Spleen (tissue), 13 donors: Measurements from ENCODE around the gene NPTX1. TPM values are rescaled to one million over a fixed set of nuclear protein-coding genes. Genes with fewer than 3 reads are reported as not detected.
A peak's percentile ranks its signal among the peaks of the same experiment; 100 is the strongest.

ENCODE experiments used
- DNase-seq: peaks from one replicate; pipeline ENCODE4 v3.0.0-alpha.2; 2020
- H3K27ac ChIP-seq, 8 donors: fragments of 200-600 bp; sonication (generic) in 7 of 8; 1 replicate in 4 of 8; 2 replicates in 4 of 8; pipeline versions ENCODE4 v1.5.0 to v1.8.0; 2016 to 2021; ENCODE audit warnings: inconsistent platforms in 4 of 8, mild to moderate bottlenecking in 4 of 8, moderate library complexity in 1 of 8
- H3K27me3 ChIP-seq, 7 donors: fragments of 200-600 bp; sonication (generic) in 6 of 7; replicated peaks in 1 of 7; 1 replicate in 4 of 7; 2 replicates in 3 of 7; pipeline versions ENCODE4 v1.5.0 to v1.8.0; 2016 to 2021; ENCODE audit warnings: inconsistent platforms in 3 of 7, mild to moderate bottlenecking in 1 of 7
- H3K36me3 ChIP-seq, 6 donors: fragments of 200-600 bp; sonication (generic) in 5 of 6; 1 replicate in 4 of 6; 2 replicates in 2 of 6; pipeline versions ENCODE4 v1.5.0 to v1.8.0; 2016 to 2021; ENCODE audit warnings: inconsistent platforms in 2 of 6
- H3K4me1 ChIP-seq, 6 donors: fragments of 200-600 bp; sonication (generic) in 5 of 6; 1 replicate in 3 of 6; 2 replicates in 3 of 6; pipeline versions ENCODE4 v1.5.0 to v1.8.0; 2016 to 2021; ENCODE audit warnings: inconsistent platforms in 3 of 6
- H3K4me3 ChIP-seq, 8 donors: fragments of 200-600 bp; sonication (generic) in 7 of 8; 1 replicate in 4 of 8; 2 replicates in 4 of 8; pipeline versions ENCODE4 v1.5.0 to v1.8.0; 2016 to 2021; ENCODE audit warnings: inconsistent platforms in 4 of 8, mild to moderate bottlenecking in 4 of 8, moderate library complexity in 2 of 8
- H3K9me3 ChIP-seq, 8 donors: fragments of 200-600 bp; sonication (generic) in 7 of 8; 1 replicate in 4 of 8; 2 replicates in 4 of 8; pipeline versions ENCODE4 v1.5.0 to v1.8.0; 2016 to 2021; ENCODE audit warnings: inconsistent platforms in 4 of 8
- POLR2A ChIP-seq, 3 donors: fragments of 450-650 bp; IDR thresholded peaks; one replicate each; pipeline ENCODE4 v1.5.1; 2017; ENCODE audit warnings: antibody characterized with exemption in 3 of 3, mild to moderate bottlenecking in 1 of 3
- POLR2AphosphoS5 ChIP-seq, 3 donors: sonication (generic); formaldehyde crosslinking; IDR thresholded peaks; one replicate each; pipeline ENCODE4 v1.5.1; 2017; ENCODE audit warnings: antibody characterized with exemption in 3 of 3
- WGBS, 5 donors: extraction: QIAGEN DNeasy Blood & Tissue Kit in 3 of 5; methylation state at CpG; one replicate each; pipeline versions ENCODE4 v1.1.5 to v1.1.7; 2013 to 2018; 5-methylcytosine and 5-hydroxymethylcytosine counted together
- intact Hi-C: fragments of 100-400 bp; cut with DNase I; formaldehyde crosslinking; loops from one replicate; pipeline ENCODE4 v1.15.0; 2023; ENCODE audit warnings: low total_unique reads
- long read RNA-seq, 2 donors: transcript quantifications; one replicate each; lab custom pipeline, GENCODE V29; 2026
- polyA plus RNA-seq, 3 donors: library from polyadenylated mRNA; stranded (reverse); fragments of 200-250 nt; gene quantifications; one replicate each; pipeline ENCODE4 v1.2.1, GENCODE V29; 2013
- total RNA-seq, 7 donors: library from RNA; depleted of rRNA in 3 of 7; stranded (reverse); fragments of >200 nt in 3 of 7; fragmentation: NEBNext Ultra II Directional in 4 of 7; extraction: Animal tissue kit (Norgen Biotek cat#: 25700) in 4 of 7; gene quantifications; one replicate each; pipeline versions ENCODE4 v1.1.0 to v1.2.1, GENCODE V29; 2016 to 2021
- TF ChIP-seq, protein P1 (sequence below), 11 experiments: fragments of 200-600 bp in 7 of 11; fragments of 450-650 bp in 4 of 11; sonication (generic) in 4 of 11; IDR thresholded peaks in 8 of 11; conservative IDR thresholded peaks in 3 of 11; 1 replicate in 7 of 11; 2 replicates in 4 of 11; pipeline versions ENCODE4 v1.4.0 to v1.8.0; 2016 to 2021; ENCODE audit warnings: antibody characterized with exemption in 11 of 11, inconsistent platforms in 4 of 11, mild to moderate bottlenecking in 1 of 11
- donor health status: healthy with polysubstance abuse.
- donor health status: DM: no; HTN: no; CAD: no; lungs with moderate emphysema.
- donor health status: DM: no; HTN: no; CAD: no.
- donor health status: Bipolar disorder and iron deficiency.
- donor health status: healthy.
- donor health status: DM: no; HTN: no; CAD: no.
- donor health status: DM: yes; HTN: yes; CAD: no.

NPTX1 gene, protein sequence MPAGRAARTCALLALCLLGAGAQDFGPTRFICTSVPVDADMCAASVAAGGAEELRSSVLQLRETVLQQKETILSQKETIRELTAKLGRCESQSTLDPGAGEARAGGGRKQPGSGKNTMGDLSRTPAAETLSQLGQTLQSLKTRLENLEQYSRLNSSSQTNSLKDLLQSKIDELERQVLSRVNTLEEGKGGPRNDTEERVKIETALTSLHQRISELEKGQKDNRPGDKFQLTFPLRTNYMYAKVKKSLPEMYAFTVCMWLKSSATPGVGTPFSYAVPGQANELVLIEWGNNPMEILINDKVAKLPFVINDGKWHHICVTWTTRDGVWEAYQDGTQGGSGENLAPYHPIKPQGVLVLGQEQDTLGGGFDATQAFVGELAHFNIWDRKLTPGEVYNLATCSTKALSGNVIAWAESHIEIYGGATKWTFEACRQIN
- total RNA-seq, result 10 to 100 TPM in 1 of 7 donors, 1 to 10 TPM in 5, under 1 TPM in 1; 0.60 to 14.0 (median 7.3) TPM
- polyA plus RNA-seq, result under 1 TPM; 0.04 to 0.48 (median 0.15) TPM
- long read RNA-seq, donor 1, result 0 reads
- long read RNA-seq, donor 2, result 0 reads

DNA sequence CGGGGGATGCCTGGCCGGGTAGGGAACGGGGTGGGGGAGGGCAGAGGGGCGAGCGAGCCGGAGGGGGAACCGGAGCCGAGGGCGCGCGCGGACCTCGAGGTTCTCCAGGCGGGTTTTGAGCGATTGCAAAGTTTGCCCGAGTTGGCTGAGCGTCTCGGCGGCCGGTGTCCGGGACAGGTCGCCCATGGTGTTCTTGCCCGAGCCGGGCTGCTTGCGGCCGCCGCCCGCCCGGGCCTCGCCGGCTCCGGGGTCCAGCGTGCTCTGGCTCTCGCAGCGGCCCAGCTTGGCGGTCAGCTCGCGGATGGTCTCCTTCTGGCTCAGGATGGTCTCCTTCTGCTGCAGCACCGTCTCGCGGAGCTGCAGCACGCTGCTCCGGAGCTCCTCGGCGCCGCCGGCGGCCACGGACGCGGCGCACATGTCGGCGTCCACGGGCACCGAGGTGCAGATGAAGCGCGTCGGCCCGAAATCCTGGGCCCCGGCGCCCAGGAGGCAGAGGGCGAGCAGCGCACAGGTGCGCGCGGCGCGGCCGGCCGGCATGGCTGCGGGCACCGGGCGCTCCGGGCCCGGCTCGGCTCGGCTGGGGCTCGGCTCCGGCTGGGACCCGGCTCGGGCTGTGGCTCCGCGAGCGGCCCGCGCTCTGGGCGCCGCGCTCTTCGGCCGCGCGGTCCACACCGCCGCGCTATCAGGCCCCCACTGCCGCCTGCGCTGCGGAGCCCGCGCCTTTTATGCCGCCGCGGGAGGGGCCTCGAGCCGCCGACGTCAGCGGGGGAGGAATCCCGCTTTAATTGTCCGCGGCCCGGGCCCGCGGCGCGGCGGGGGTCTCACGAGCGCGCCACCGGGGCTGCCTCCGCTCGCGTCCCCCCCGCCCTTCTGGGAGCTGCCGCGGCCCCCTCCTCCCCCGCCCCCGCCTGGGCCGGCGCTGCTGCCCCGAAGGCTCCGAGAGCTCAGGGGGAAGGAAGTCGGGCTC lies at the start of gene NPTX1:
Gene NPTX1 (minus strand): TSS at position 698 of the 967 bp plus-strand sequence. CDS start 161 bp downstream, at position 537.
- H3K9me3 ChIP-seq, result no peaks in the 10 kb centered on the region
- H3K4me1 ChIP-seq, result peaks cover 27 to 55% (median 48%) of the 10 kb centered on the region in 6 donors
- peak; percentile 11 to 60 (median 37) for TF ChIP-seq POLR2AphosphoS5 (IDR thresholded peaks at IDR 0.05)
- TF ChIP-seq, protein P1, sequence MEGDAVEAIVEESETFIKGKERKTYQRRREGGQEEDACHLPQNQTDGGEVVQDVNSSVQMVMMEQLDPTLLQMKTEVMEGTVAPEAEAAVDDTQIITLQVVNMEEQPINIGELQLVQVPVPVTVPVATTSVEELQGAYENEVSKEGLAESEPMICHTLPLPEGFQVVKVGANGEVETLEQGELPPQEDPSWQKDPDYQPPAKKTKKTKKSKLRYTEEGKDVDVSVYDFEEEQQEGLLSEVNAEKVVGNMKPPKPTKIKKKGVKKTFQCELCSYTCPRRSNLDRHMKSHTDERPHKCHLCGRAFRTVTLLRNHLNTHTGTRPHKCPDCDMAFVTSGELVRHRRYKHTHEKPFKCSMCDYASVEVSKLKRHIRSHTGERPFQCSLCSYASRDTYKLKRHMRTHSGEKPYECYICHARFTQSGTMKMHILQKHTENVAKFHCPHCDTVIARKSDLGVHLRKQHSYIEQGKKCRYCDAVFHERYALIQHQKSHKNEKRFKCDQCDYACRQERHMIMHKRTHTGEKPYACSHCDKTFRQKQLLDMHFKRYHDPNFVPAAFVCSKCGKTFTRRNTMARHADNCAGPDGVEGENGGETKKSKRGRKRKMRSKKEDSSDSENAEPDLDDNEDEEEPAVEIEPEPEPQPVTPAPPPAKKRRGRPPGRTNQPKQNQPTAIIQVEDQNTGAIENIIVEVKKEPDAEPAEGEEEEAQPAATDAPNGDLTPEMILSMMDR (IDR thresholded peaks at IDR 0.05 in 8 of 11, conservative IDR thresholded peaks at IDR 0.05 in 3 of 11), result no peak
- no peak for DNase-seq
- intact Hi-C loops, result no loop called here
- H3K36me3 ChIP-seq, result no peaks in the 10 kb centered on the region
- peak within 1 kb of the TSS; percentile 18 to 69 (median 34) for H3K4me3 ChIP-seq
- peaks cover 15 to 100% (median 85%) of the 10 kb centered on the region in 7 donors for H3K27me3 ChIP-seq
- 1 to 2% (median 1%) methylated on average over 44 to 136 of the region's 136 CpGs for WGBS, 5 donors
- no peak within 1 kb of the TSS for H3K27ac ChIP-seq

DNA sequence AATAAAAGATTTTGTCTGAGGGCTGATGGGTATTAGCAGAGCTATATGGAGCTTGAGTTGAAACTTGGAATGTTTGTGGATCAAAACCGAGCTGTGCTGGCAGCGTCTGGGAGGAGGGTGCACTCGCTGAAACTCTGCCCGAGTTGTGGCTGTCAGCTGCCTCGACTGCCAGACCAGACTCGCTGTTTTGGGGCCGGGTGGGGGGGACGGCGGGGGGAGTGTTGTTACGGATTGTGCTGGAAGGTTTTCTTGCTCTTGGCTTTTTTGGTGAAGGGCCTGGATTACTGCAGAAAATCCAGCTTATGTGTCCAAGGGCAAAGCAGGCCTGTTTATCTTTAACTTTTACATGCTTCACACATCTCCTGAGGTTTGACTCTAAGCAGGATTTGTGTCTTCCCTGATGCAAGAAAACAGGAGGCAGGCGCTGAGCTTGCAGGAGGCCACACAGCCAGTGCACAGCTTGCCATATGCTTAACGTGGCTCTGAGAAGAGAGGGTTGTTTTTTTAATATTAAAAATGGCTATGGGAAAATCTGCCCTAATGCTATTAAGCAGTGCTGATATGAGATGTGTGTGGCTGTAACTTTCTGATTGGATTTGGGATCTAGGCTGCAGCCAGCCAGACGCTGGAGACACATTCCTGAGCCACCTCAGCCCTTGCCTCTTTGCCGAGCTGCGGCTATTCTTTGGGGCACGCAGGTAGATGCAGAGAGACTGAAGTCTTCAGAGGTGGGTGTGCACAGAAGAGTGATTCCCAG lies 47.7 kb upstream of the NPTX1 start:
- DNase-seq, result no peak
- no peak overlapping the region for H3K27ac ChIP-seq
- H3K27me3 ChIP-seq, result peaks cover 0 to 71% (median 8%) of the 10 kb centered on the region in 7 donors
- 59 to 79% (median 74%) methylated on average over 16 of the region's 16 CpGs for WGBS, 5 donors
- intact Hi-C loops, result no loop called here
- no peak overlapping the region for H3K4me3 ChIP-seq
- TF ChIP-seq, protein P1 (IDR thresholded peaks at IDR 0.05 in 8 of 11, conservative IDR thresholded peaks at IDR 0.05 in 3 of 11), result no peak
- TF ChIP-seq POLR2AphosphoS5 (IDR thresholded peaks at IDR 0.05), result no peak
- TF ChIP-seq POLR2A (IDR thresholded peaks at IDR 0.05), result no peak
- H3K9me3 ChIP-seq, result no peaks in the 10 kb centered on the region
- no peaks in the 10 kb centered on the region for H3K4me1 ChIP-seq
- H3K36me3 ChIP-seq, result no peaks in the 10 kb centered on the region

DNA sequence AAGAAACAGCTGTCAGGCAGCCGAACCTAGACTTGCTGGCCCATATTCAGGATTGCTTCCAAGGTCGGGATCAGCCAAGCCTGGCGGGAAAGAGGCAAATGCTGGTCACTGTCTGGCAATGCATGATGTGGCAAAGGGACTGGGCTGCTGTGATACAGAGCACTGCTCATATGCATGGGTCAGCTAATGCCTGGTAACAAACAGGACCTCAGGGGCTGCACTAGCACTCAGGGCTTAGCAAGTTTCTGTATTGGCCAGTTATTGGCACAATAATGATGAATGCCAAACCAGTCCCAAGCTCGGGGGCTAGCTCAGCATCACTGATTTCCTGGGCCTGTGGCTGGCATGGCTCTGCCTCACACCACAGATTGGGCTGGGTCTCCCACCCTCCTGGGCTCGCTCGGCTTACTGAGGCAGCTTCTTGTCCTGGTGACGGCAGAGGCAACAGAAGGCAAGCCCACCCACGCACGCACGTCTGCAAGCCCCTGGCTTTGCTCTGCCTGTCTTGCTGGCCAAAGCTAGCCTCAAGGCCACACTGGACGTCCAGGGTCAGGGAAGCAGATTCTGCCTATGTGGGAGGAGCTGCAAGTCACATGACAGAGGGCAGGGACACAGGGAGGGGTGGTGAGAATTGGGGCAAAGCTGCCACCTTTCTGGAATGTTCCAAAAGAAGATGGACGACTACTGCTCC lies 46.8 kb upstream of the NPTX1 start:
- WGBS, 5 donors, result 74 to 86% (median 80%) methylated on average over 5 to 12 of the region's 12 CpGs
- no peak for DNase-seq
- intact Hi-C loops, result no loop called here
- Histone ChIP-seq H3K9me3 (no peaks in the 10 kb centered on the region), H3K27ac (no peak overlapping the region), H3K4me3 (no peak overlapping the region), H3K36me3 (no peaks in the 10 kb centered on the region), H3K27me3 (peaks cover 0 to 62% (median 8%) of the 10 kb centered on the region in 7 donors), H3K4me1 (no peaks in the 10 kb centered on the region)
- TF ChIP-seq POLR2A (IDR thresholded peaks at IDR 0.05) (no peak), POLR2AphosphoS5 (IDR thresholded peaks at IDR 0.05) (no peak)
- TF ChIP-seq, protein P1 (IDR thresholded peaks at IDR 0.05 in 8 of 11, conservative IDR thresholded peaks at IDR 0.05 in 3 of 11), result no peak
